Measurements from ENCODE around the gene DIPK1B.

GRCh38 chr9:136728548-136729123 is 16.3 kb downstream of the DIPK1B start:
- TF ChIP-seq POLR2AphosphoS5 (IDR thresholded peaks at IDR 0.05; ENCODE audit: low read depth, low read length) (no peak), POLR2A (IDR thresholded peaks at IDR 0.05; ENCODE audit: low read depth, low read length) (no peak)
